Lower leg skin (tissue), 3 donors: ENCODE data around the gene PHF12.

ENCODE experiments used
- CTCF ChIP-seq, 3 donors: fragments of 450-650 bp; IDR thresholded peaks; one replicate each; pipeline ENCODE4 v1.5.1; 2016; ENCODE audit warnings: antibody characterized with exemption in 3 of 3, mild to moderate bottlenecking in 3 of 3, moderate library complexity in 2 of 3
- POLR2A ChIP-seq, 2 donors: fragments of 450-650 bp; IDR thresholded peaks; one replicate each; pipeline ENCODE4 v1.6.1; 2016 to 2017; ENCODE audit warnings: antibody characterized with exemption in 2 of 2, mild to moderate bottlenecking in 1 of 2, moderate library complexity in 1 of 2

GRCh38 chr17:28855336-28855679 is 96.0 kb downstream of the PHF12 start:
- TF ChIP-seq CTCF (IDR thresholded peaks at IDR 0.05) (no peak), POLR2A (IDR thresholded peaks at IDR 0.05) (no peak)
